Karpas-422 (cell line): ENCODE data around the gene ANGPTL2. TPM values are rescaled to one million over a fixed set of nuclear protein-coding genes. Genes with fewer than 3 reads are reported as not detected.
A peak's percentile ranks its signal among the peaks of the same experiment; 100 is the strongest.

ENCODE experiments used
- DNase-seq: peaks from one replicate; pipeline ENCODE4 v3.0.0-alpha.2; 2015
- H2AFZ ChIP-seq: fragments of 200-600 bp; sonication (generic); 2 replicates; pipeline ENCODE4 v1.6.1; 2014; ENCODE audit warnings: antibody characterized with exemption, low read length, mixed read lengths
- H3K27ac ChIP-seq: fragments of 200-600 bp; sonication (generic); 2 replicates; pipeline ENCODE4 v1.5.1; 2014; ENCODE audit warnings: mild to moderate bottlenecking, low read length, moderate library complexity
- H3K27me3 ChIP-seq: fragments of 200-600 bp; sonication (generic); 2 replicates; pipeline ENCODE4 v1.6.1; 2014; ENCODE audit warnings: low read length, mixed read lengths
- H3K36me3 ChIP-seq: fragments of 200-600 bp; sonication (generic); 2 replicates; pipeline ENCODE4 v1.6.1; 2014; ENCODE audit warnings: low read length, mixed read lengths; ENCODE audit not compliant: insufficient read depth
- H3K4me1 ChIP-seq: fragments of 200-600 bp; sonication (generic); 2 replicates; pipeline ENCODE4 v1.6.1; 2014; ENCODE audit warnings: mild to moderate bottlenecking, low read length, mixed read lengths
- H3K4me2 ChIP-seq: fragments of 200-600 bp; sonication (generic); 2 replicates; pipeline ENCODE4 v1.6.1; 2014; ENCODE audit warnings: low read length, low read depth, mild to moderate bottlenecking; ENCODE audit not compliant: poor library complexity, severe bottlenecking
- H3K4me3 ChIP-seq: fragments of 200-600 bp; sonication (generic); 2 replicates; pipeline ENCODE4 v1.5.1; 2014; ENCODE audit warnings: mild to moderate bottlenecking, antibody characterized with exemption, low read length, mixed read lengths
- H3K79me2 ChIP-seq: fragments of 200-600 bp; sonication (generic); 2 replicates; pipeline ENCODE4 v1.6.1; 2014; ENCODE audit warnings: mild to moderate bottlenecking, low read length, mixed read lengths
- H3K9ac ChIP-seq: fragments of 200-600 bp; sonication (generic); 2 replicates; pipeline ENCODE4 v1.6.0; 2014; ENCODE audit warnings: low read length
- H3K9me2 ChIP-seq: fragments of 200-600 bp; sonication (generic), shearing (Covaris generic); replicated peaks from 2 replicates; pipeline ENCODE4 v1.6.0; 2014; ENCODE audit warnings: mild to moderate bottlenecking, low read length, moderate library complexity; ENCODE audit not compliant: insufficient read depth
- H3K9me3 ChIP-seq: fragments of 300-700, 200-600 bp; sonication (generic); 2 replicates; pipeline ENCODE4 v1.6.1; 2014; ENCODE audit warnings: low read length, mixed read lengths
- H4K20me1 ChIP-seq: fragments of 200-600 bp; sonication (generic); 2 replicates; pipeline ENCODE4 v1.6.1; 2014; ENCODE audit warnings: mild to moderate bottlenecking, antibody characterized with exemption, low read length, low read depth; ENCODE audit not compliant: insufficient read depth
- total RNA-seq: library from RNA; depleted of rRNA; stranded (reverse); fragments of >200 nt; shearing (Covaris generic); gene quantifications from 2 replicates; pipeline ENCODE4 v1.2.3, GENCODE V29; 2014; ENCODE audit warnings: low replicate concordance

The ANGPTL2 gene
- total RNA-seq, 1 experiment from 2014 or later: not detected

DNA sequence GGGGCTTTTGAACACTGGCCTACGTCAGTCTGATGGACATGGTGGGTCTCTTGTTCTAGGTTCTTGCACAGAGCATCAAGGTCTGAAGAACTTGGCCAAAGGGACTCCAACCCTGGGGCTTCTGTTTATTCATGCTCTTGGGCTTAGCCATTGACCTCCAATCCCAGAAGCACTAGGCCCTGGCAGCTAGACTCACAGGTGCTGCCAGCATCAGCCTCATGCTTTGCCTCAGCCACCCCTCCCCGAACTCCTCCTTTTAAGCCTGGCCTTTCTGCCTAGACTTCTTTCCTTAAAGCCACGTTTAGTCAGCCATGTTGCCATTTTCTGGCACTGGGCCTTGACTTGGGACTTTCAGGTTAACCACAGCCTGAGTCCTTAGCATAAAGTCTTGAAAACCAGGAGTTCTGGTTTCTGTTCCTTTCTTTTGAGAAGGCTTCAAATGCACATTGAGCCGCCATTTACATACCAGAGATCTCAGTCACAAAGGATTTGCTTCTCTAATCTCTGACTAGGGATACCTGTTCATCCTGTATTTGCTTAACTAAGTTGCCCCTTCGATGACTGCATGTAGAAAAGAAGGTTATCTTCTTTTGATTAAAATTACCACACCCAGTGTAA is 54.7 kb downstream of the ANGPTL2 start:
- Histone ChIP-seq H3K4me1 (peaks cover 10% of the 10 kb centered on the region), H4K20me1 (no peaks in the 10 kb centered on the region), H3K4me3 (no peak overlapping the region), H3K27me3 (no peaks in the 10 kb centered on the region), H3K79me2 (no peaks in the 10 kb centered on the region), H3K4me2 (peak overlapping the region; percentile 10), H3K9me2 (no peaks in the 10 kb centered on the region), H3K9me3 (peaks cover 3% of the 10 kb centered on the region; the same call in 1 of the 2 replicates), H3K27ac (no peak overlapping the region), H3K9ac (no peak overlapping the region), H2AFZ (no peak overlapping the region), H3K36me3 (no peaks in the 10 kb centered on the region)
- DNase-seq: no peak

DNA sequence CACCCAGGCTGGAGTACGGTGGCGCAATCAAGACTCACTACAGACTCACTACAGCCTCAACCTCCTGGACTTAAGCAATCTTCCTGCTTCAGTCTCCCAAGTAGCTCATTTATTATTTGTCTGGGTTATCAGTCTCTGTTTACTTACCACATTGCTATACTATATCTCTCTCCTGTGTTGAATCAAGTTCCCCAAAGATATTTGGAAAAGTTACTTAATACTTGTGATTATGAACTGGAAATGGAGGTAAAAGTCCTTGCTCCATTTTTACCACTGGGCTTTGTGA is 55.6 kb downstream of the ANGPTL2 start:
- no peak overlapping the region for H3K4me2 ChIP-seq
- no peaks in the 10 kb centered on the region for H4K20me1 ChIP-seq
- H3K27ac ChIP-seq: no peak overlapping the region
- no peaks in the 10 kb centered on the region for H3K9me2 ChIP-seq
- H3K4me1 ChIP-seq: peaks cover 10% of the 10 kb centered on the region
- no peak overlapping the region for H3K4me3 ChIP-seq
- no peaks in the 10 kb centered on the region for H3K36me3 ChIP-seq
- H3K9me3 ChIP-seq: peaks cover 3% of the 10 kb centered on the region; the same call in 1 of the 2 replicates
- H3K27me3 ChIP-seq: no peaks in the 10 kb centered on the region
- DNase-seq: no peak
- H3K79me2 ChIP-seq: no peaks in the 10 kb centered on the region
- no peak overlapping the region for H3K9ac ChIP-seq
- H2AFZ ChIP-seq: no peak overlapping the region

DNA sequence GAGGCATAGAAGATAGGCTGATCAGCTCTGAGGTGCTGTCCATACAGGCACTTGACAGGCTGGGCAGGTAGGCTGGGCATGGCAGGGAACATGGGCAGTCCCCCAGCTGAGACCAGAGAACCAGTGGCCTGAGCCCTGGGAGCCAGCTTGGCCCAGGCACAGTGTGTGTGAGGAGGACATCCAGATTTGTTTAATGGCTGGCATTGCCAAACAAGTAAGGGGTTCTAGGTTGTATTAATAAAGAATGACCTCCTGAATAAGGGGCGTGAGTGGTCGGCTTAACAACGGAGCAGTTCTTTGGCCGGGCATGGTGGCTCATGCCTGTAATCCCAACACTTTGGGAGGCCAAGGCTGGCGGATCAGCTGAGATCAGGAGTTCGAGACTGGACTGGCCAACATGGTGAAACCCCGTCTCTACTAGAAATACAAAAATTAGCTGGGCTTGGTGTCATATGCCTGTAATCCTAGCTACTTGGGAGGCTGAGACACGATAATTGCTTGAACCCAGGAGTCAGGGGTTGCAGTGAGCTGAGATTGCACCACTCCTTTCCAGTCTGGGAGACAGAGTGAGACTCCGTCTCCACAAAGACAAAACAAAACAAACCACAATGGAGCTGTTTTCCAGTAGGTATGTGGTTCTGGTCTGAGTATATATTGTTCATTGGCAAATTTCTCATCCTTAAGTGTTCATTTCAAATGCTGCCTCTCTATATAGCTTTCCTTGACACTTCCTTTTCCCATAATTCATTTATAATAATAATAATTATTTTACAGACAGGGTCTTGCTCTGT is 56.2 kb downstream of the ANGPTL2 start:
- Histone ChIP-seq H3K36me3 (no peaks in the 10 kb centered on the region), H3K9me3 (peaks cover under 1% of the 10 kb centered on the region; the same call in 1 of the 2 replicates), H3K9ac (no peak overlapping the region), H3K4me3 (no peak overlapping the region), H3K4me2 (no peak overlapping the region), H3K27ac (no peak overlapping the region), H3K27me3 (no peaks in the 10 kb centered on the region), H3K79me2 (no peaks in the 10 kb centered on the region), H3K9me2 (no peaks in the 10 kb centered on the region), H3K4me1 (peaks cover 10% of the 10 kb centered on the region), H2AFZ (no peak overlapping the region), H4K20me1 (no peaks in the 10 kb centered on the region)
- DNase-seq: no peak

DNA sequence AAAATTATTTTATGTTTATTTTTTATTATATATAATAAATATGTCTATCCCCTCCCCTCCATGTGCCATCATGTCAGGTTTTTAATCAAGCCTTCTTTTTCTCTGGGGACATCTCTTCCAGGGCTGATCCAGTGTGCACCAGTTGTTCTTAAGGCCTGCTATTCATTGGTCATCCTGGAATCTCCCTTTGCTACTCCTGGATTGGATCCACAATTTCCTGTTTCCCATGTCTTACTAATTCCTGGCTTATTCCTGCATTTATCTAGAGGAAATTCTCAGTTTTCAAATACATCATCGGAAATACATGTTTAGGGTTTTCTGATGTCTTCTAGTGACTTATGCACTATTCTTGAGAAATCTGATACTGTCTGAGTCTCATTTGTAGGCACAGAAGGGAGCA is 56.8 kb downstream of the ANGPTL2 start:
- Histone ChIP-seq H2AFZ (no peak overlapping the region), H3K27ac (no peak overlapping the region), H3K36me3 (no peaks in the 10 kb centered on the region), H3K9me3 (no peaks in the 10 kb centered on the region), H3K4me3 (no peak overlapping the region), H3K9ac (no peak overlapping the region), H3K4me1 (peaks cover 10% of the 10 kb centered on the region), H4K20me1 (no peaks in the 10 kb centered on the region), H3K27me3 (no peaks in the 10 kb centered on the region), H3K9me2 (no peaks in the 10 kb centered on the region), H3K79me2 (no peaks in the 10 kb centered on the region), H3K4me2 (no peak overlapping the region)
- no peak for DNase-seq

DNA sequence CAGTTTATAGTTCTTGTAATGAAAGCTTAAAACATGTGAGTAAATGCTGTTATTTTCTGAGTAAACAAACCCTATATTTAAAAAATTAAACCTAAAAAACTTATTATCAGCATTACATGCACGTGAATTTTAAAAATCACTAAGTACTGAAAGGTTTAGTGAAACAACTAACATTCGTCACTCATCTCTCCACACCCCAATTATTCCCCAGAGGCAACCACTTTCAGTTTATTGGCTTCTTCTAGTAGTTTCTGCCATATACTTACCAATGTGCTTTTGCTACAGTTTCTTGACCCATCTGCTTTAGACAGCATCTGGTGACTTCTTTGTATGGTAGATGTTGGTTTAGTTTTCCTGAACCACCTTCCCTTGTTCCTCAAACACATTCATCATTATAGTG is 58.1 kb downstream of the ANGPTL2 start:
- no peak for DNase-seq
- Histone ChIP-seq H3K36me3 (no peaks in the 10 kb centered on the region), H2AFZ (no peak overlapping the region), H3K27ac (no peak overlapping the region), H3K79me2 (no peaks in the 10 kb centered on the region), H3K4me2 (no peak overlapping the region), H4K20me1 (0 out of 2 replicates have a peak, but pooled peaks cover 7% of the 10 kb centered on the region), H3K9me2 (no peaks in the 10 kb centered on the region), H3K4me1 (peaks cover 21% of the 10 kb centered on the region), H3K9ac (no peak overlapping the region), H3K9me3 (no peaks in the 10 kb centered on the region), H3K4me3 (no peak overlapping the region), H3K27me3 (no peaks in the 10 kb centered on the region)

DNA sequence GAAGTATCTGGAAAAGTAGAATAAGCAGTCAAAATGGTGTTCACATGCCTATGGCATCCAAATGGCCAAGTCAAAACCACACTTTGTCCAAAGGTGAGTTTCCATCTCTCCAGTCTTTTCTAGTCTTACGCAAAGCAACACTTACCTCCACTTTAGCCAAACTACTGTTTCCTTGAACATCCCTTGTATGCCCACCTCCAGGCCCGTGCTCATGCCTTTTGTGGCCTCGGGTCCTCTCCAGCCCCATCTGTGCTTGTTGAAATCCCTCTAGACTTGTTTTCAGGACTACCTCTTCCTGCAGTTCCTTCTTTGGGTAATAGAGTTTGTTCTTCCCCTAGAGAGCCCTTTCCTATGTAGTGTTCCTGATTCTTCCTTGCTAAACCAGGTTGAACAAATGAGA is 61.0 kb downstream of the ANGPTL2 start:
- Histone ChIP-seq H3K4me1 (peaks cover 13% of the 10 kb centered on the region), H3K79me2 (no peaks in the 10 kb centered on the region), H3K4me2 (no peak overlapping the region), H3K9me3 (no peaks in the 10 kb centered on the region), H3K9ac (no peak overlapping the region), H3K27me3 (no peaks in the 10 kb centered on the region), H3K4me3 (no peak overlapping the region), H3K9me2 (no peaks in the 10 kb centered on the region), H3K27ac (no peak overlapping the region), H4K20me1 (0 out of 2 replicates have a peak, but pooled peaks cover 10% of the 10 kb centered on the region), H3K36me3 (no peaks in the 10 kb centered on the region), H2AFZ (no peak overlapping the region)
- no peak for DNase-seq

DNA sequence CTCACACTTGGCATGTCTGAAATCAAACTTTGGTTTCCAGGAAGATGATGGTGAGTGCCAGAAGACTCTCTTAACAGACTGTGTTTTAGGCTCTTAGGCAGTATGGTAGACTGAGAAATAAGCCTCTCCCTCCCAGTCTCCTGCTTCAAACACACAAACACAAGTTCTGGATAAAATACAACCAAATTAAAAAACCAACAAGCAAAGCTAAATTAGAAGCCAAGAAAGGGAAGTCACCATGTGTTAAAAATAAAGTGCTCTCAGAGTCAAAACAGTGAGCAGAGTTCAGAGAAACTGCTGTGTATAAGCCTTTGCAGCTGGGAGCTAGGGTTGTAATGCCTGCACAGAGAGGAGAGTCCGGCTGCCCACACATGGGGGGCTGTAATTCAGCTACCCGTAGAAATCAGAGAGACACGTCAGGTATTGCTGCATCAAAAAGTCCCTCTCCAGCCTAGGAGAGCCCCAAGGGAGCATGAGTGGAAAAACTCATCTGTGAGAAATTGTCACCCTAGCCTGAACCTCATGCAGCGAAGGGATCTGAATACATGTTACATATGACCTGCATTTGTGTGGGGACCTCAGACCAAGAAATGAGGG is 62.6 kb downstream of the ANGPTL2 start:
- H3K9me3 ChIP-seq: no peaks in the 10 kb centered on the region
- no peaks in the 10 kb centered on the region for H3K27me3 ChIP-seq
- 0 out of 2 replicates have a peak, but pooled peaks cover 10% of the 10 kb centered on the region for H4K20me1 ChIP-seq
- DNase-seq: peak; percentile 47
- no peak overlapping the region for H2AFZ ChIP-seq
- no peak overlapping the region for H3K4me3 ChIP-seq
- H3K4me2 ChIP-seq: peak overlapping the region; percentile 1
- no peaks in the 10 kb centered on the region for H3K36me3 ChIP-seq
- peaks cover 13% of the 10 kb centered on the region for H3K4me1 ChIP-seq
- H3K9ac ChIP-seq: no peak overlapping the region
- H3K9me2 ChIP-seq: no peaks in the 10 kb centered on the region
- no peaks in the 10 kb centered on the region for H3K79me2 ChIP-seq
- H3K27ac ChIP-seq: no peak overlapping the region

DNA sequence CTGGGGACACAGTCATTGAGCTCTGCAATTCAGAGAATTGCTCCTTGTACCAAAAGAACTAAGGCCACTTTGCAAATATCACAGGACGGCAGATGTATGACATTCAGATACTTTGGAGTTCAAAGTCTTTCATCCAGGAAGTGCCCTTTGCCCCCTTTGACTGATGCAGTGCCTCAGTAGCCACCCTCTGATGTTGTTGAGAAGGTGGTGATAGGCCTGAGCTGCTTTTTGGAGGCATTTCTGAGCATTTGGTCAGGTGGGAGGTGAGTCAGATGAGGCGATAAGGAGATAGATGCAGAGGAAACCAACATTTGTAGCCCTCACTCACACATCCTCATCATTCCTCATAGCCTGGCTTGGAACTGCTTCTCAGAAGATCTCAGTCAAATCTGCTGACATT is 63.4 kb downstream of the ANGPTL2 start:
- Histone ChIP-seq H3K36me3 (no peaks in the 10 kb centered on the region), H4K20me1 (0 out of 2 replicates have a peak, but pooled peaks cover 10% of the 10 kb centered on the region), H2AFZ (no peak overlapping the region), H3K27me3 (no peaks in the 10 kb centered on the region), H3K4me3 (no peak overlapping the region), H3K9me2 (no peaks in the 10 kb centered on the region), H3K4me1 (peaks cover 13% of the 10 kb centered on the region), H3K9me3 (no peaks in the 10 kb centered on the region), H3K27ac (no peak overlapping the region), H3K4me2 (no peak overlapping the region), H3K9ac (no peak overlapping the region), H3K79me2 (no peaks in the 10 kb centered on the region)
- no peak for DNase-seq
